ENCODE results near the gene ISCU.

GRCh38 chr12:108610336-108610815 lies 48.0 kb downstream of the ISCU start:
- TF ChIP-seq CTCF (IDR thresholded peaks at IDR 0.05; ENCODE audit: low read depth, low read length) (no peak), POLR2A (IDR thresholded peaks at IDR 0.05; ENCODE audit: extremely low read depth, insufficient read length) (no peak), MYC (IDR thresholded peaks at IDR 0.05; ENCODE audit: low read depth, low read length) (no peak), MAX (IDR thresholded peaks at IDR 0.05; ENCODE audit: low read depth, low read length) (no peak)
